HG03469 (cell line): ENCODE measurements around the gene RANBP3.

Experiments
- ATAC-seq: cut with Tn5 transposase; IDR thresholded peaks from one replicate; pipeline ENCODE4 v1.9.1; 2021; ENCODE audit warnings: mild to moderate bottlenecking, moderate library complexity, moderate number of reproducible peaks; ENCODE audit not compliant: unreplicated experiment

The RANBP3 gene

DNA sequence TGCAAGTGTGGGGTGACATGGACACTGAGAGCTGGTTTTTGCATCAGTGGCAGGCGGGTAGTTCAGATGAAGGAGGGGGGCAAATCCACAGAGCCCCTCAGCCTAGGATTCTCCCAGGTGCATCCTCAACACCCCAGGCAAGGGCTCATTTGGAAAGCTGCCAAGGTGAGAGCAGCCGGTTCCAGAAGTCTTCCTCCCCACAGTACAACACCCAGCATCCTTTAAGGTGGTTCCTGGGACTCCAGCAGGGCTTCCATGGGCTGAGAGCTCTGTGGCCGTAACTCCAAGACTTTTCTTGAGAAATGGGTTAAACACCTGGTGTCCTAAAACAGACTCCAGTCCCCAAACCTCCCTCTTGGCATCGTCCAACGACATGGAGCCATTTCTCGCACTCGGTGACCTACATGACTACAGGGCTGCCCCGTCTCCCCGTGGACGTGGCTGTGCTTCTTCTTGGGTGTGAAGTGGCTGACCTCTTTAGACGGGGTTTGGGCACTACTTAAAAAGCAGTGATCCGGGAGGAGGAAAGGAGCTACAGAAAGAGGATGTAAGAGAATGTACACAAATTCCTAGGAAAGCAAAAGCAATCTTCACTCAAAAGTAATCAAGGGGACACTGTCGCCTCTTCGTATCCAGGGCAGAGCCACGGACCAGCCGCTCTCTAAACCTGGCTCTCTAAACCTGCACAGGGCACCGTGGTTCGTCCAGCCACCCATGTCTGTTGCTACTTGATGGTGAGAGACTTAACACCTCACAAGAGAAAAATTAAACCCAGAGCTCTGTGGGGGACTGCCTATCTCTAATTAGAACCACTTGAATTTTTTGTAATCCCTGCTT, 25.5 kb downstream of the RANBP3 start:
- ATAC-seq = no peak

- no peak for ATAC-seq
Measured at GRCh38 chr19:5951338-5951861, 26.5 kb downstream of the RANBP3 start.

GRCh38 chr19:5950741-5951140, 27.2 kb downstream of the RANBP3 start:
- ATAC-seq = no peak

DNA sequence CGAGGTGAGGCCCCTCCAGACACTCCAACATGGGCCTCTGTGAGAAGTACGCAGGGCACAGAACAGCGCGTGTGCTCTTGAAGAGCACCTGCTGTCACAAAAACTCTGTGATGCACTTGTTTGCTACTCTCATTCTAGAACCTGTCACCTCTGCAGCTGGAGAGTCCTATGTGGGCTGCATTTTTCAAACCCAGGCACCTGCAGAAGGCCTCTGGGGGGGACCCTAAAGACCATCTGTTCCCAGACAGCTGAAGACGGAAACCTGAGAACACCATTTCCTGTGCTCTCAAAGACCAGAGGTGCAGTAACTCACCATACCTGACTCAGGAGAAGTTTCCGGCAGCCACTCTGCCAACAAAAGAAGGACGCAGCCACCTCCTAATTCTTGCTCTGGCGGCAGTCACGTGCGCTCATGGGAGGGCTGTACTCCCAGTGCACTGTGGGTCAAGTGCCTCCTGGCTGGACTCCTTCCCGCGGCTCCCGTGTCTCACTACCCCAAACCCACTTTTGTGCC, 28.1 kb downstream of the RANBP3 start:
- ATAC-seq = no peak

DNA sequence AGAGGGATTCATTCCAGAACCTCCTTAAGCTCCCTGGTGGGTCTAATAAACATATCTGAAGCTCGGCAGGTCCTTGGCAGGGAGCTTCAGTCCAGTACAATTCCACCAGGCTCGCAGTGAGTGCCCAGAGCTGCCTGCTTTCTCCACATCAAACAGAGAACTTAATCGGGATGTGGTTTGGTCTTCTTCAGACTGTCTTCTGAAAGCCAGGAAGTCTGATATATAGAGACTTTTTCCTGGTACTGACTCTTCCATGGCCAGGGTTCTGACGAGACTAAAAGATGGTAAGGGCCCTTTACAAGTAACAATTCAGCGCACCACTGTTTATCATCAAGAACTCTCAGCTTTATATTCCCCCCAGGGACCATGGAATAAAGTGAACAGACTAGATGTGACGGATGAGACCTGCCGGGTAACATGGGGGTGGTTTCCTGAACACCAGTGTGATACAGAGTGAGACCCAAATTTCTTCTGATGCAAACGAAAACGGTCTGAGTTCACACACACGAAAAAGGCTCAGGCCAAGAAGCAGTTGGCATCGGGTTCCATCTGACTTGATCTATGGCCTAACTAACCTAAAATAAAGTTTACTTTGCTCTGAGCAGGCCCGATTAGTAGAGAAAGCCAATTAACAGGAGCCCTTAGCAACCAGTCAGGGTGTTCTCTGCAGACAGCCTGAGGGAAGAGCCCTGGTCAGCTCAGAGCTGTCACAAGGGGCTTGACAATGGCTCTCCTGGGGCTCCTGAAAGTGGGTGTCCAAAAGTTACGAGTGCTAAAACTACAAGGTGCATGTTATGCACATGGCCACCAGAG, 29.0 kb downstream of the RANBP3 start:
- no peak for ATAC-seq

GRCh38 chr19:5947435-5947834, 30.5 kb downstream of the RANBP3 start:
- ATAC-seq = no peak

DNA sequence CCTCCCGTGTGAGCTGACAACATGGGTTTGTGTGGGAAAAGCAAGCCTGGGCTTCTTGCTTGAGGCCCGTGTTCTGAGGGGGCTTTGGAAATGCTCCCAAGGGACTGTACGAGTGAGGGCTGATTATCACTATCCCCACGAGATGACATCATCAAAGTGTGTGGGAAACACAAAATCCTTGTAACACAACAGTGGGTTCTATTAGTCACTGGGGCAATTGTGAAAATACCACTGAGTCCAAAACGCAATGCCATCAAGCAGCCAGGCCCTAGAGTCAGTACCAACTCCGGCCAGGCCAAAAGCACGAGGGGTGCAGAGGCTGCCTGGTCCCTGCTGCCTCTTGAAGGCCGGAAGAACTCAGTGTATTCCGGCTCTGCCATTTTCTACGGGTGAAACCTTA, 34.3 kb downstream of the RANBP3 start:
- ATAC-seq = no peak

DNA sequence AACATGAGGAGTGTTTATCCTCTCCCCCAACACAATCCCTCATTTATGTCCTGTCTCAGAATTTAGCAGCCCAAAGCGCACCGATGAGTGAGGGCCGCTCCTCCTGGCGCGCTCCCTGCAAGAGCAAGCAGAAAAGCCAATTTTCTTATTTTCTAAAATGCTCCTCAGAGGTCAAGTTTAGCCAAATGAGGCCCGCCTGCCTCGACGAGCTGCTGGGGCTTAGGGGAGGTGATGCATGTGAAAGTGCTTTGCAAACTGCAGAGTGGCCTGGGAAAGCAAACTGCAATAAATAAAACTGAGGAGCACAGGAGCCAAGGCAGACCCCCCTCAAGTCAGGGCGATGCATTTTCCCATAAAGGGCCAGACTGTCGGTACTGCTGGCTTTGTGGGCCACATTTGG, 34.9 kb downstream of the RANBP3 start:
- ATAC-seq = no peak

DNA sequence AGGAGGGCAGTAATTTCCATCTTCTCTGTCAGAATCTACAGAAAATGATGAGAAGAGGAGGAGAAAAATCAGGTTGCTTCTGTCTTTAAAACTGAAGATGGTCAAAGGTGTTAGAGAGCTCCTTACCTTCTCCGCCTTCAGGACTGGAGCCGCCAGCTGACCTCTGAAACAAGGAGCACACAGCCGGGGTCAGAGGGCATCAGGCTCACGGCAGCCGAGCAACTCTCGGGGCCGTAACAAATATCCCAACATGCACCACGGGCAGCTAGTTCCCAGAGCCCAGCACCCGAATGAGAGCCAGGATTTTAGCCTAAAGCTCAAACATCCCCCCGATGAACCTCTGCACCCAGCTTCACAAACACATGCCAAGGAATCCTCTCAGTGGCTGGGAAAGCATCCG, 36.3 kb downstream of the RANBP3 start:
- no peak for ATAC-seq

DNA sequence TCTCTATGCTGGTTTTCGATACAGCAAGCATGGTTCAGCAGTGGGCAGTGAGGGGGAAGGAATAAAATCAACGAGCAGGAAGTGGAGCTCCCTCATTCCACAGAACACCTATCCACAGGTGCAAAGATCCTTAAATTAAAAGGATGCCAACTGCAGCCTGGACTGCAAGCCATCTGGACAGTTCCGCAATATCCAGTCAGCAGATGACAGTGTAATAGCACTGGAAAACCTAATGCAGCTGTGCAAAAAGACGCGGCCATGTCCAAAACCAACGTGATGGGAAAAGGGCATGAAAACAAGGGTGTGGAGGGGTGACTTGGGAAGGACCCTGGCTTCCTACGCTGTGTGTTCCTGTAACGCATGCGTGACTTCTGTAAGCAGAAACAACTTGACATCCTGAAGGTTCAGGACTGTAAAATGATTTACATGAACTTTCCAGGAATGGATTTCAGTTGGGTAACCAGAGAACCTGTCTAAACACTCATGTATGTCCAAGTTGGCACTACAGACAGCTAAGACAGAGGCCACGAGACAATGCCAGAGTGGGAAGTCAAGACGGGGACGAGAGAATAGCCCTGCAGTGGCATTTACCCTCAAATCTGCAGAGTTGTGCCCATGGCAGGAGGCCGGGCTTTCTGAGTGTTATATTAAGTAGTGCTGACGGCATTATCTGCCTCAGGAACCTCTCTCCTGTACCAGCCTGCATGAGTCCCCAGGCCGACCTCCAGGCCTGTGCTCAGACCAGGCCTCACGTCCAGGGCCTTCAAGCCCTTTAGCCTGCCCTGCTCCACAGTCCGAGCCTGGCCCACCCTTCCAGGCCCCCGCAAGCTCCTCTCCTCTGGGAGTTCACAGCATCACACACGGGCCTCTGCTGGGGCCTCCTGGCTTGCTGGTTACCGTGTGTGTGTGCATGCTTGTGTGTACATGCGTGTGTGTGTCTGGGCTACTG, 37.4 kb downstream of the RANBP3 start:
- ATAC-seq = no peak

DNA sequence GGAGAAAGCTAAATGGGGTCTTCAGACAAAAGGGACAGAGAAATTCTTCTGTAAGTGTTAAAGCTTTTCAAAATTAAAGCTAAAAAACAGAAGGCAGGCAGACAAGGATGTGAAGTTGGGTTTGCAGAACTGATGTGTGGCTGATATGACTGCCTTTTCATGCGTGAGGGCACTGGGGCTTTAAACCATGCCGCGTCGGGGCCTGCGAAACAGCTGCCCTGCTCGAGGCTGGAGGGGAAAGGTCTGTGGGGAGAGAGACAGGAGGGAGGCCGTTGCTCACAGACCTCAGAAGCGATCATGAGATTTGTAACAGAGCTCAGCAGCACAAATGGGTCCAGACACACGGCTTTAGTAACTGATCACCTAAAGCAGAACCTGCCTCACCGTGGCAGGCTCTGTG, 40.4 kb downstream of the RANBP3 start:
- no peak for ATAC-seq

GRCh38 chr19:5936292-5936592, 41.7 kb downstream of the RANBP3 start:
- ATAC-seq = no peak

DNA sequence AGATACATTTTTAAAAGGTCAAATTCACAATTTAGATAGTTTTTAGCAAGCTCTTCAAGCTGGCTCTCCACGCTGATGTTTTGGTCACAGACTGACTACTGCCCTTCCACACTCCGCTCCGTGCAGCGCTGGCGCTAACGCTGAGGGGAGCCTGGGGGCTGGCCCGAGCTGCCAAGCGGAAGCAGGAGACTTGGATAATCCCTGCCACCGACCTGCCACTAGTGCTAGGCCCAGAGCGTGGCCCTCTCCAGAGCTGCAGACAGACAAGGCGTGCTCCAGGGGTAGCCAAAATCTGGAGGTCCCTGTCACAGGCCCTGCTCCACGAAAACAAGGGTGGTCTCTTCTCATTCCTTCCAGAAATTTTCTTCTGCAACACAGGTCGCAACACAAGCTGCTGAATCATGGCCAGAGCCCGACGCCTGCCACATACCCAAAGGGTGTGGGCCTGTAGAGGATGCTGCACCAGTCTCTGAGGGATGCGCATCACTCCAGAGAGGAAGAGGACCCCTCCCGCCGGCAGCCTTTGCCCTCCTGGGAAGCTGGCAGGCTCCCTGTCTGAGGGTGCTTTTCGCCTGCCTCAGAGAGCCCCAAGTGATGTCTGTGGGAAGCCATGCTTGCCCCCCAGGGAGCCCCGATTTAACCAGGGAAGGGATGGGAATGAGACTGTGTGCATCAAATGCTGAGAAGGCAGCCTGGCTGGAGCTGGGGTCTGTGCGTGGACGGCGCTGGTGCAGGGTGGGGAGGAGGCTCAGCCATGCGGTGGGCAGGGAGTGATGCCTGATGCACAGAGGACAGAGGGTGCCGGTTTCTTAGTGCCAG, 42.3 kb downstream of the RANBP3 start:
- ATAC-seq = no peak

DNA sequence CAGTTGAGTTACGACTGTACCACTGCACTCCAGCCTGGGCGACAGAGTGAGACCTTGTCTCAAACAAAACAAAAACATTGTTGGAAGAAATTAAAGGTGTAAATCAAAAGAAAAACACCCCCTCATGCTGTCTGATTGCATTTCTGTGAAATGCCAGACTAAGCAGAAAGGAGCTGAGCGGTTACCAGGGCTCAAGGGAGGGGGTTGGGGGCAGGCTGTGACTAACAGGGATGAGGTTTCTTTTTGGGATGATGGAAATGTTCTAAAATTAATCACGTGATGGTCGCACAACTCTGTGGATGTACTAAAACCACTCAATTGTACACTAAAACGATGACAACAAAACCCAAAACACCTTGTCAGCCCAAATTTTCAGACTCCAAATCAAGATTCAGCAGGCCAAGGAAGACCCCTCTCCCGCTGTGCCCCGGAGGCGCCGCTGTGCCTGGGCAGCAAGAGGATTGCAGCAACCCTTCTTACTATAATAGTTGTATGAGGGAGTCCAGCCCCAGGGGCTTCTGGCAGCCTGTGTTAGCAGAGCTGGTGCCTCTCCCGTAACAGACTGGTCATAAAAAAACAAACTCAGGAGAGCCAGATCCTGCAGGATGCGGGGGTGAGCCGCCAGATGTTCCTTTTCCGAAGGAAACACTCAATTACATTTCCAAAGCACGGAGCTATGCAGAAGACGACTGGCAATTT, 43.0 kb downstream of the RANBP3 start:
- no peak for ATAC-seq

GRCh38 chr19:5934069-5934401, 43.9 kb downstream of the RANBP3 start:
- no peak for ATAC-seq

GRCh38 chr19:5933391-5934068, 44.4 kb downstream of the RANBP3 start:
- no peak for ATAC-seq

GRCh38 chr19:5932609-5933262, 45.2 kb downstream of the RANBP3 start:
- ATAC-seq = no peak

GRCh38 chr19:5932146-5932545, 45.8 kb downstream of the RANBP3 start:
- no peak for ATAC-seq
